ENCODE measurements around the gene KPNA2. TPM values are rescaled to one million over a fixed set of nuclear protein-coding genes. Genes with fewer than 3 reads are reported as not detected.
A peak's percentile ranks its signal among the peaks of the same experiment; 100 is the strongest.

The KPNA2 gene
- polyA plus RNA-seq, 3 donors: 23.2 to 36.1 (median 23.2) TPM

GRCh38 chr17:67992548-67993152, 42.9 kb upstream of the KPNA2 start:
- H4K20me1 ChIP-seq (ENCODE audit: insufficient read depth, low read length): no peaks in the 10 kb centered on the region
- peak overlapping the region; percentile 29 to 78 (median 55) for H3K4me3 ChIP-seq (replicated peaks in 1 of 3; ENCODE audit: low read depth in 2 of 3, low read length in 3 of 3)
- H3K27ac ChIP-seq (ENCODE audit: low read depth in 1 of 2, low read length in 2 of 2): peak overlapping the region; percentile 42 to 85
- H2AFZ ChIP-seq (ENCODE audit: insufficient read depth, low read depth, low read length, poor library complexity, severe bottlenecking): peak overlapping the region; percentile 88
- intact Hi-C loops (cut with micrococcal nuclease): loop anchor here in 1 of 2 donors (10.0 kb wide), 1 partner anchor 1688 kb away; the partner anchor contains the start of gene PRKCA
- Mint-ChIP-seq H3K4me3 (peak overlapping the region; percentile 95 to 97), H3K36me3 (peaks cover 3 to 4% of the 10 kb centered on the region in 2 donors), H3K4me1 (peaks cover 39% of the 10 kb centered on the region), H3K27me3 (ENCODE audit: low read depth in 3 of 3) (peaks cover 32 to 36% (median 33%) of the 10 kb centered on the region in 3 donors), H3K9me3 (peaks cover 0 to 9% (median 8%) of the 10 kb centered on the region in 7 donors), H3K27ac (peak overlapping the region; percentile 79 to 92 (median 91))
- H3K27me3 ChIP-seq (ENCODE audit: control insufficient read depth in 2 of 2, insufficient read depth in 2 of 2, low read length in 2 of 2): peaks cover 25 to 30% of the 10 kb centered on the region in 2 donors
- H3K36me3 ChIP-seq (replicated peaks in 1 of 2; ENCODE audit: control insufficient read depth in 1 of 2, insufficient read depth in 2 of 2, low read length in 2 of 2): no peaks in the 10 kb centered on the region
- peaks cover 31 to 40% of the 10 kb centered on the region in 2 donors for H3K4me1 ChIP-seq (ENCODE audit: control insufficient read depth in 1 of 2, insufficient read depth in 2 of 2, low read length in 2 of 2)
- 2% methylated on average over 11 of the region's 18 CpGs for WGBS (ENCODE audit: insufficient coverage)
- DNase-seq: no peak
- H3K4me2 ChIP-seq (replicated peaks; ENCODE audit: extremely low read depth, low read length, poor library complexity, severe bottlenecking): peak overlapping the region; percentile 80
- H3K9ac ChIP-seq (ENCODE audit: insufficient read depth, low read length, poor library complexity, severe bottlenecking): peak overlapping the region; percentile 75
- H3K9me3 ChIP-seq (replicated peaks in 1 of 2; ENCODE audit: control insufficient read depth in 1 of 2, insufficient read depth in 1 of 2, low read length in 2 of 2): no peaks in the 10 kb centered on the region
- TF ChIP-seq CTCF (IDR thresholded peaks at IDR 0.05): no peak
- no peaks in the 10 kb centered on the region for H3K79me2 ChIP-seq (ENCODE audit: insufficient read depth, low read length)

GRCh38 chr17:67993153-67993997, 42.2 kb upstream of the KPNA2 start:
- Histone ChIP-seq H3K4me2 (replicated peaks; ENCODE audit: extremely low read depth, low read length, poor library complexity, severe bottlenecking) (peak overlapping the region; percentile 86), H3K9ac (ENCODE audit: insufficient read depth, low read length, poor library complexity, severe bottlenecking) (peak overlapping the region; percentile 76), H3K36me3 (replicated peaks in 1 of 2; ENCODE audit: control insufficient read depth in 1 of 2, insufficient read depth in 2 of 2, low read length in 2 of 2) (no peaks in the 10 kb centered on the region), H3K4me3 (replicated peaks in 1 of 3; ENCODE audit: low read depth in 2 of 3, low read length in 3 of 3) (peak overlapping the region; percentile 58 to 84 (median 58)), H3K9me3 (replicated peaks in 1 of 2; ENCODE audit: control insufficient read depth in 1 of 2, insufficient read depth in 1 of 2, low read length in 2 of 2) (no peaks in the 10 kb centered on the region), H3K27ac (ENCODE audit: low read depth in 1 of 2, low read length in 2 of 2) (peak overlapping the region; percentile 74 to 85), H2AFZ (ENCODE audit: insufficient read depth, low read depth, low read length, poor library complexity, severe bottlenecking) (peak overlapping the region; percentile 95), H3K4me1 (ENCODE audit: control insufficient read depth in 1 of 2, insufficient read depth in 2 of 2, low read length in 2 of 2) (peaks cover 31 to 40% of the 10 kb centered on the region in 2 donors), H4K20me1 (ENCODE audit: insufficient read depth, low read length) (no peaks in the 10 kb centered on the region), H3K27me3 (ENCODE audit: control insufficient read depth in 2 of 2, insufficient read depth in 2 of 2, low read length in 2 of 2) (peaks cover 25 to 35% of the 10 kb centered on the region in 2 donors), H3K79me2 (ENCODE audit: insufficient read depth, low read length) (no peaks in the 10 kb centered on the region)
- peak; percentile 73 to 86 (median 80) for DNase-seq
- Mint-ChIP-seq H3K4me3 (peak overlapping the region; percentile 95 to 97), H3K9me3 (peaks cover 0 to 14% (median 11%) of the 10 kb centered on the region in 7 donors), H3K27me3 (ENCODE audit: low read depth in 3 of 3) (peaks cover 36 to 42% (median 40%) of the 10 kb centered on the region in 3 donors), H3K4me1 (peaks cover 39% of the 10 kb centered on the region), H3K36me3 (peaks cover 3 to 4% of the 10 kb centered on the region in 2 donors), H3K27ac (peak overlapping the region; percentile 79 to 92 (median 91))
- no peak for TF ChIP-seq CTCF (IDR thresholded peaks at IDR 0.05)
- intact Hi-C loops (cut with micrococcal nuclease): loop anchor here in 1 of 2 donors (10.0 kb wide), 1 partner anchor 1689 kb away; the partner anchor contains the start of gene PRKCA
- WGBS (ENCODE audit: insufficient coverage): under 1% methylated on average over 144 of the region's 144 CpGs

Measured in CD14-positive monocyte (primary cell).